HEK293T (cell line): Measurements from ENCODE around the gene ARL17B.
"Not testable (repeated sequence)": the region's sequence is repeated elsewhere in the genome, so short reads cannot be mapped to it uniquely, and the experiment has no call there.

ENCODE experiments used
- CTCF ChIA-PET: fragments of 350-600 bp; formaldehyde crosslinking; extraction: SDS; loops from one replicate; lab custom pipeline; 2021; ENCODE audit warnings: antibody characterized with exemption, inconsistent platforms; lab: Yijun Ruan, JAX
- POLR2A ChIA-PET: fragments of 350-600 bp; formaldehyde crosslinking; extraction: SDS; loops from one replicate; lab custom pipeline; 2020; ENCODE audit warnings: antibody characterized with exemption, inconsistent platforms; lab: Yijun Ruan, JAX
- DNase-seq: peaks from one replicate; pipeline ENCODE4 v3.0.0; 2012; ENCODE audit warnings: mixed read lengths; ENCODE audit errors: extremely low spot score

The ARL17B gene

GRCh38 chr17:46361755-46362154 is at the start of gene ARL17B:
TSS of gene ARL17B (minus strand) at chr17:46361766. CDS start at chr17:46358397, 3,369 bp downstream.
- POLR2A ChIA-PET, CTCF ChIA-PET, DNase-seq: not testable (repeated sequence)

- DNase-seq, CTCF ChIA-PET, POLR2A ChIA-PET: not testable (repeated sequence)
Observed at GRCh38 chr17:46409864-46410263, 48.3 kb upstream of the ARL17B start.

GRCh38 chr17:46407155-46407554 is 45.6 kb upstream of the ARL17B start:
- DNase-seq, POLR2A ChIA-PET, CTCF ChIA-PET: not testable (repeated sequence)

- POLR2A ChIA-PET, DNase-seq, CTCF ChIA-PET: not testable (repeated sequence)
Observed at GRCh38 chr17:46401033-46401787, 39.6 kb upstream of the ARL17B start.

GRCh38 chr17:46400543-46400942 is 39.0 kb upstream of the ARL17B start:
- CTCF ChIA-PET, DNase-seq, POLR2A ChIA-PET: not testable (repeated sequence)

GRCh38 chr17:46399993-46400392 is 38.4 kb upstream of the ARL17B start:
- POLR2A ChIA-PET, DNase-seq, CTCF ChIA-PET: not testable (repeated sequence)

GRCh38 chr17:46396292-46396691 is 34.7 kb upstream of the ARL17B start:
- POLR2A ChIA-PET, CTCF ChIA-PET, DNase-seq: not testable (repeated sequence)

GRCh38 chr17:46393702-46394101 is 32.1 kb upstream of the ARL17B start:
- CTCF ChIA-PET, POLR2A ChIA-PET, DNase-seq: not testable (repeated sequence)

- DNase-seq, POLR2A ChIA-PET, CTCF ChIA-PET: not testable (repeated sequence)
Observed at GRCh38 chr17:46385491-46385890, 23.9 kb upstream of the ARL17B start.

- POLR2A ChIA-PET, DNase-seq, CTCF ChIA-PET: not testable (repeated sequence)
Observed at GRCh38 chr17:46383118-46383517, 21.6 kb upstream of the ARL17B start.

- CTCF ChIA-PET, POLR2A ChIA-PET: not testable (repeated sequence)
Observed at GRCh38 chr17:46373418-46373817, 11.9 kb upstream of the ARL17B start.

GRCh38 chr17:46372236-46373229 is 11.0 kb upstream of the ARL17B start:
- POLR2A ChIA-PET, CTCF ChIA-PET: not testable (repeated sequence)

More at GRCh38 chr17:46373418-46373817, 11.9 kb upstream of the ARL17B start:
- DNase-seq, result not testable (repeated sequence)

GRCh38 chr17:46367520-46367919 is 6.0 kb upstream of the ARL17B start:
- POLR2A ChIA-PET, CTCF ChIA-PET, DNase-seq: not testable (repeated sequence)

More at GRCh38 chr17:46372236-46373229, 11.0 kb upstream of the ARL17B start:
- not testable (repeated sequence) for DNase-seq

- POLR2A ChIA-PET, CTCF ChIA-PET, DNase-seq: not testable (repeated sequence)
Observed at GRCh38 chr17:46361145-46361735, 326 bp downstream of the ARL17B start.

- POLR2A ChIA-PET, DNase-seq, CTCF ChIA-PET: not testable (repeated sequence)
Observed at GRCh38 chr17:46353856-46354255, 7.7 kb downstream of the ARL17B start.

- POLR2A ChIA-PET, CTCF ChIA-PET, DNase-seq: not testable (repeated sequence)
Observed at GRCh38 chr17:46349060-46349459, 12.5 kb downstream of the ARL17B start.

- POLR2A ChIA-PET, DNase-seq, CTCF ChIA-PET: not testable (repeated sequence)
Observed at GRCh38 chr17:46348345-46348744, 13.2 kb downstream of the ARL17B start.

GRCh38 chr17:46342131-46342530 is 19.4 kb downstream of the ARL17B start:
- CTCF ChIA-PET, POLR2A ChIA-PET, DNase-seq: not testable (repeated sequence)
